ENCODE results near the gene PEAK3.

The PEAK3 gene

GRCh38 chr19:2282062-2282861, at the start of gene PEAK3:
Gene PEAK3, minus strand, starts transcription at chr19:2282175. Its CDS starts 1,244 bp downstream, at chr19:2280931.
- peak; percentile 49 for DNase-seq (ENCODE audit: low spot score)

GRCh38 chr19:2330632-2331284, 48.8 kb upstream of the PEAK3 start:
- no peak for DNase-seq (ENCODE audit: low spot score)

GRCh38 chr19:2330255-2330631, 48.3 kb upstream of the PEAK3 start:
- no peak for DNase-seq (ENCODE audit: low spot score)

GRCh38 chr19:2329501-2329916, 47.5 kb upstream of the PEAK3 start:
- no peak for DNase-seq (ENCODE audit: low spot score)

GRCh38 chr19:2329149-2329478, 47.1 kb upstream of the PEAK3 start:
- DNase-seq (ENCODE audit: low spot score), result no peak

- DNase-seq (ENCODE audit: low spot score), result peak; percentile 99
Measured at GRCh38 chr19:2328401-2329148, 46.6 kb upstream of the PEAK3 start, which contains the start of the genes LSM7 and SPPL2B. Gene LSM7, minus strand, starts transcription at chr19:2328586. Its CDS starts 20 bp downstream, at chr19:2328566. Gene SPPL2B, plus strand, starts transcription at chr19:2328684. Its CDS starts 26 bp downstream, at chr19:2328710.

GRCh38 chr19:2327773-2328400, 45.9 kb upstream of the PEAK3 start:
- DNase-seq (ENCODE audit: low spot score), result peak; percentile 75

GRCh38 chr19:2326699-2327360, 44.9 kb upstream of the PEAK3 start:
- DNase-seq (ENCODE audit: low spot score), result no peak

GRCh38 chr19:2325281-2326046, 43.5 kb upstream of the PEAK3 start:
- no peak for DNase-seq (ENCODE audit: low spot score)

GRCh38 chr19:2324220-2324948, 42.4 kb upstream of the PEAK3 start:
- no peak for DNase-seq (ENCODE audit: low spot score)

- DNase-seq (ENCODE audit: low spot score), result no peak
Measured at GRCh38 chr19:2323707-2324106, 41.7 kb upstream of the PEAK3 start.

- DNase-seq (ENCODE audit: low spot score), result no peak
Measured at GRCh38 chr19:2321565-2322283, 39.7 kb upstream of the PEAK3 start.

- DNase-seq (ENCODE audit: low spot score), result no peak
Measured at GRCh38 chr19:2320939-2321338, 39.0 kb upstream of the PEAK3 start.

- DNase-seq (ENCODE audit: low spot score), result no peak
Measured at GRCh38 chr19:2320049-2320448, 38.1 kb upstream of the PEAK3 start.

GRCh38 chr19:2319551-2319950, 37.6 kb upstream of the PEAK3 start:
- no peak for DNase-seq (ENCODE audit: low spot score)

GRCh38 chr19:2318923-2319322, 36.9 kb upstream of the PEAK3 start:
- no peak for DNase-seq (ENCODE audit: low spot score)

GRCh38 chr19:2317756-2318155, 35.8 kb upstream of the PEAK3 start:
- DNase-seq (ENCODE audit: low spot score), result no peak

- no peak for DNase-seq (ENCODE audit: low spot score)
Measured at GRCh38 chr19:2317300-2317699, 35.3 kb upstream of the PEAK3 start.

- peak; percentile 57 for DNase-seq (ENCODE audit: low spot score)
Measured at GRCh38 chr19:2315818-2316353, 33.9 kb upstream of the PEAK3 start.
